Ovary (tissue), 3 donors: ENCODE data around the gene AIF1L.

Experiments used
- CTCF ChIP-seq, 3 donors: fragments of 450-650 bp in 2 of 3; fragments of 200-600 bp in 1 of 3; IDR thresholded peaks; one replicate each; pipeline versions ENCODE4 v1.5.1 to v1.8.0; 2016 to 2022; ENCODE audit warnings: antibody characterized with exemption in 3 of 3, mild to moderate bottlenecking in 1 of 3
- EP300 ChIP-seq: sonication (generic); formaldehyde crosslinking; IDR thresholded peaks from one replicate; pipeline ENCODE4 v1.6.1; 2017; ENCODE audit warnings: antibody characterized with exemption
- POLR2A ChIP-seq: fragments of 450-650 bp; IDR thresholded peaks from one replicate; pipeline ENCODE4 v1.6.1; 2017; ENCODE audit warnings: antibody characterized with exemption, mild to moderate bottlenecking, moderate library complexity
- donor health status: DM: no; HTN: no; CAD: no.

GRCh38 chr9:131117762-131118145, 21.4 kb downstream of the AIF1L start:
- TF ChIP-seq POLR2A (no peak), CTCF (IDR thresholded peaks at IDR 0.05) (no peak), EP300 (no peak)
